ENCODE data around the gene RAB24.

GRCh38 chr5:177308740-177309139 is 5.2 kb upstream of the RAB24 start:
- TF ChIP-seq MYC (IDR thresholded peaks at IDR 0.05; ENCODE audit: borderline replicate concordance, low read length), result no peak
- no peak for TF ChIP-seq POLR2A (IDR thresholded peaks at IDR 0.05; ENCODE audit: low read length)
- TF ChIP-seq CTCF (IDR thresholded peaks at IDR 0.05), result no peak
